ENCODE measurements around the gene CAPN5.

GRCh38 chr11:77167791-77168190, 101.0 kb downstream of the CAPN5 start:
- TF ChIP-seq CTCF (IDR thresholded peaks at IDR 0.05; ENCODE audit: low read depth, low read length, poor library complexity, severe bottlenecking) = no peak
- no peak for TF ChIP-seq EZH2phosphoT487 (IDR thresholded peaks at IDR 0.05; ENCODE audit: borderline replicate concordance, low read length)
